Stomach smooth muscle (tissue), 2 donors: ENCODE measurements around the gene TGFBRAP1.

ENCODE experiments used
- H3K27ac ChIP-seq: one replicate; pipeline ENCODE4 v1.7.0; 2013; ENCODE audit warnings: mild to moderate bottlenecking, low read length, inconsistent platforms
- H3K27me3 ChIP-seq, 2 donors: one replicate each; pipeline ENCODE4 v1.7.0; 2013; ENCODE audit warnings: low read length in 2 of 2; ENCODE audit not compliant: insufficient read depth in 2 of 2, control insufficient read depth in 1 of 2
- H3K36me3 ChIP-seq, 2 donors: one replicate each; pipeline ENCODE4 v1.7.0; 2013; ENCODE audit warnings: low read length in 2 of 2; ENCODE audit not compliant: control insufficient read depth in 2 of 2, insufficient read depth in 2 of 2
- H3K4me1 ChIP-seq: one replicate; pipeline ENCODE4 v1.7.0; 2013; ENCODE audit warnings: low read length; ENCODE audit not compliant: control insufficient read depth, insufficient read depth
- H3K4me3 ChIP-seq, 2 donors: one replicate each; pipeline ENCODE4 v1.7.0; 2013; ENCODE audit warnings: low read length in 2 of 2
- H3K9ac ChIP-seq, 2 donors: one replicate each; pipeline ENCODE4 v1.7.0; 2013; ENCODE audit warnings: low read length in 2 of 2, mild to moderate bottlenecking in 1 of 2
- H3K9me3 ChIP-seq, 2 donors: one replicate each; pipeline ENCODE4 v1.7.0; 2013; ENCODE audit warnings: low read length in 2 of 2; ENCODE audit not compliant: control insufficient read depth in 2 of 2
- donor health status: healthy.
- donor health status: Pancreatic carcinoma.

TGFBRAP1 gene

GRCh38 chr2:105278654-105279053 is 50.9 kb downstream of the TGFBRAP1 start:
- H3K36me3 ChIP-seq = peaks cover 52 to 74% of the 10 kb centered on the region in 2 donors
- H3K4me1 ChIP-seq = no peaks in the 10 kb centered on the region
- H3K9ac ChIP-seq = no peak overlapping the region
- H3K9me3 ChIP-seq = no peaks in the 10 kb centered on the region
- H3K4me3 ChIP-seq = no peak overlapping the region
- H3K27ac ChIP-seq = no peak overlapping the region
- no peaks in the 10 kb centered on the region for H3K27me3 ChIP-seq

- H3K4me1 ChIP-seq = no peaks in the 10 kb centered on the region
- peaks cover 67 to 87% of the 10 kb centered on the region in 2 donors for H3K36me3 ChIP-seq
- H3K4me3 ChIP-seq = no peak overlapping the region
- no peak overlapping the region for H3K27ac ChIP-seq
- no peaks in the 10 kb centered on the region for H3K9me3 ChIP-seq
- H3K27me3 ChIP-seq = no peaks in the 10 kb centered on the region
- H3K9ac ChIP-seq = no peak overlapping the region
Measured at GRCh38 chr2:105274046-105274445, 55.5 kb downstream of the TGFBRAP1 start.

GRCh38 chr2:105272176-105272575 is 57.4 kb downstream of the TGFBRAP1 start:
- Histone ChIP-seq H3K27ac (no peak overlapping the region), H3K9ac (no peak overlapping the region), H3K4me3 (no peak overlapping the region), H3K27me3 (no peaks in the 10 kb centered on the region), H3K4me1 (no peaks in the 10 kb centered on the region), H3K36me3 (peaks cover 68 to 88% of the 10 kb centered on the region in 2 donors), H3K9me3 (no peaks in the 10 kb centered on the region)

GRCh38 chr2:105271393-105272045 is 58.0 kb downstream of the TGFBRAP1 start:
- H3K9me3 ChIP-seq = no peaks in the 10 kb centered on the region
- H3K27me3 ChIP-seq = no peaks in the 10 kb centered on the region
- H3K4me3 ChIP-seq = no peak overlapping the region
- H3K27ac ChIP-seq = no peak overlapping the region
- H3K4me1 ChIP-seq = no peaks in the 10 kb centered on the region
- H3K36me3 ChIP-seq = peaks cover 68 to 89% of the 10 kb centered on the region in 2 donors
- no peak overlapping the region for H3K9ac ChIP-seq

GRCh38 chr2:105269426-105269825 is 60.1 kb downstream of the TGFBRAP1 start:
- H3K36me3 ChIP-seq = peaks cover 57 to 77% of the 10 kb centered on the region in 2 donors
- H3K4me1 ChIP-seq = no peaks in the 10 kb centered on the region

DNA sequence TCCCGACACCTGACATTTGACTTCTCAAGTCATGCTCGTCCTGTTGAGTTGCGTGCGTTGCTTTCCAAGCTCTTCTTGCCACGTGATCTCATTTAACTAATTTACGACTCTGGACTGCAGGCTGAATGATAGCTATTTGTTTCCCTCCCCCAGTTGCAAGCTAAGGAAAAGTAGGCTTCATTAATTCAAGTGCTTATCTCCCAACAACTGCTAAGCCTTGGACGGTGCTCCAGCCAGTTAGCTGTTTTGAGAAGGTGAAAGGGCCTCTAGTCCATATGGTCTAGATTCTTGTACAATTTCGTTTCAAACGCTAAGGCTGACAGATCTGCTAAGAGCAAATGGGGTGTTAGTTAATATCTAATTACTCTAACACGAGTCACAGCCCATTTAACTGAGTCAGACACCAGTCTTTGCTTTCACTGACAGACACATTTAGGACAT is 66.9 kb downstream of the TGFBRAP1 start:
- H3K4me3 ChIP-seq = no peak overlapping the region
- H3K9me3 ChIP-seq = no peaks in the 10 kb centered on the region
- no peak overlapping the region for H3K9ac ChIP-seq
- H3K36me3 ChIP-seq = peaks cover 12 to 16% of the 10 kb centered on the region in 2 donors
- no peak overlapping the region for H3K27ac ChIP-seq
- no peaks in the 10 kb centered on the region for H3K4me1 ChIP-seq
- no peaks in the 10 kb centered on the region for H3K27me3 ChIP-seq

More at GRCh38 chr2:105269426-105269825, 60.1 kb downstream of the TGFBRAP1 start:
- H3K27ac ChIP-seq = no peak overlapping the region
- H3K4me3 ChIP-seq = no peak overlapping the region
- H3K27me3 ChIP-seq = no peaks in the 10 kb centered on the region
- H3K9ac ChIP-seq = no peak overlapping the region
- no peaks in the 10 kb centered on the region for H3K9me3 ChIP-seq

GRCh38 chr2:105261061-105261460 is 68.5 kb downstream of the TGFBRAP1 start:
- Histone ChIP-seq H3K4me1 (no peaks in the 10 kb centered on the region), H3K4me3 (no peak overlapping the region), H3K27ac (no peak overlapping the region), H3K9me3 (no peaks in the 10 kb centered on the region), H3K36me3 (peaks cover 0 to 4% of the 10 kb centered on the region in 2 donors), H3K27me3 (no peaks in the 10 kb centered on the region), H3K9ac (no peak overlapping the region)

DNA sequence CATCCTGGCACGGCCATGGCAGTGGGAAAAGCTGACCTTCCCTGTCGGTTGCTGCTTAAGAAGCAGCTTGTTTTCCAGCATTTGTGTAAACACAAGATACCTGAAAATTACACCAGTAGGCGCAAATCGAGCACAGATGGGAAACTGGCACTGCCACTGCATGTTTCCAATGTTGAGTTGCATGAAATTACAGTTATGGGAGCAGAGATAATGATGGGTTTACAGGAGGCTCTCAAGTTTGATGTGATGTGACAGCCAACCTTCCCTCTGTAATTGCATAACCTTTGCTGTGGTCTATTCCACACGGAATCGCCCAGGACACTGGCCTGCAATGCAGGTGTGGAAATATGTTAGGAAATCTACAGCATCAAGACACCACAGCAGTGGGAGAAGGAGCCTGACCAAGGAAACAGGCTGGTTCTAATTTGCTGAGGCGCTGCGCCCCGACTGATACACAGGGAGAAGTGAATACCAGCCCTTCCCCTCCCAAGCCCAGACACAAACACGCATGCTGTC is 70.6 kb downstream of the TGFBRAP1 start:
- no peak overlapping the region for H3K27ac ChIP-seq

GRCh38 chr2:105257981-105258380 is 71.6 kb downstream of the TGFBRAP1 start:
- no peak overlapping the region for H3K27ac ChIP-seq
- H3K36me3 ChIP-seq = no peaks in the 10 kb centered on the region

More for the DNA sequence above, 70.6 kb downstream of the TGFBRAP1 start:
- Histone ChIP-seq H3K4me1 (no peaks in the 10 kb centered on the region), H3K9ac (no peak overlapping the region), H3K36me3 (no peaks in the 10 kb centered on the region), H3K4me3 (no peak overlapping the region), H3K27me3 (peaks cover 0 to 2% of the 10 kb centered on the region in 2 donors), H3K9me3 (no peaks in the 10 kb centered on the region)

GRCh38 chr2:105256431-105257047 is 73.0 kb downstream of the TGFBRAP1 start:
- H3K9me3 ChIP-seq = no peaks in the 10 kb centered on the region
- no peak overlapping the region for H3K4me3 ChIP-seq
- H3K27ac ChIP-seq = no peak overlapping the region

More at GRCh38 chr2:105257981-105258380, 71.6 kb downstream of the TGFBRAP1 start:
- no peak overlapping the region for H3K4me3 ChIP-seq
- peaks cover 0 to 2% of the 10 kb centered on the region in 2 donors for H3K27me3 ChIP-seq
- H3K9ac ChIP-seq = no peak overlapping the region
- H3K4me1 ChIP-seq = no peaks in the 10 kb centered on the region
- no peaks in the 10 kb centered on the region for H3K9me3 ChIP-seq

GRCh38 chr2:105255979-105256378 is 73.6 kb downstream of the TGFBRAP1 start:
- no peaks in the 10 kb centered on the region for H3K36me3 ChIP-seq
- peaks cover 0 to 2% of the 10 kb centered on the region in 2 donors for H3K27me3 ChIP-seq
- H3K9ac ChIP-seq = no peak overlapping the region
- H3K27ac ChIP-seq = no peak overlapping the region
- no peak overlapping the region for H3K4me3 ChIP-seq
- H3K4me1 ChIP-seq = no peaks in the 10 kb centered on the region
- H3K9me3 ChIP-seq = no peaks in the 10 kb centered on the region

More at GRCh38 chr2:105256431-105257047, 73.0 kb downstream of the TGFBRAP1 start:
- Histone ChIP-seq H3K36me3 (no peaks in the 10 kb centered on the region), H3K27me3 (peaks cover 0 to 2% of the 10 kb centered on the region in 2 donors), H3K9ac (no peak overlapping the region), H3K4me1 (no peaks in the 10 kb centered on the region)
